Right ventricle myocardium superior (tissue), 1 donor: Measurements from ENCODE around the gene C6orf136. TPM values are rescaled to one million over a fixed set of nuclear protein-coding genes. Genes with fewer than 3 reads are reported as not detected.

Source experiments
- ATAC-seq: fragments of 200-7000 bp; cut with Tn5 transposase; one replicate; pipeline ENCODE4 v1.9.1; 2020; ENCODE audit warnings: mild to moderate bottlenecking; ENCODE audit not compliant: poor library complexity
- DNase-seq: peaks from one replicate; pipeline ENCODE4 v3.0.0-alpha.2; 2020
- intact Hi-C: fragments of 100-400 bp; cut with DNase I; formaldehyde crosslinking; loops from one replicate; pipeline ENCODE4 v1.11.2; 2022
- long read RNA-seq: library from polyadenylated mRNA; unstranded; transcript quantifications from one replicate; pipeline ENCODE4 v2.0.0, GENCODE V29; 2021
- total RNA-seq: library from RNA; stranded (reverse); fragmentation: NEBNext Ultra II Directional; extraction: Animal tissue kit (Norgen Biotek cat#: 25700); gene quantifications from one replicate; pipeline ENCODE4 v1.2.1, GENCODE V29; 2021
- donor health status: DM: no; HTN: yes; CAD: no; lungs with severe emphysema.

C6orf136 gene
- 58.3 TPM for total RNA-seq
- long read RNA-seq, transcript C6orf136-203 (6 exons, 1,402 nt) = major isoform, 46 of 80 reads
- long read RNA-seq, transcript C6orf136-201 (6 exons, 1,978 nt) = minor isoform, 15 of 80 reads
- long read RNA-seq, partial matches to known transcripts = 11 of 80 reads
- long read RNA-seq, other reads (novel, unspliced or antisense) = 8 of 80 reads

GRCh38 chr6:30646450-30647241 lies at the start of gene C6orf136:
Gene C6orf136, plus strand, starts transcription at chr6:30647133. Its CDS starts 99 bp downstream, at chr6:30647232.
- peak; percentile 97 for DNase-seq
- intact Hi-C loops = no loop called here
- peak; percentile 94 for ATAC-seq

- ATAC-seq (peak; percentile 74), DNase-seq (peak; percentile 63)
- intact Hi-C loops = loop anchor here (5.0 kb wide), 1 partner anchor 115 kb away; no protein-coding TSS in a partner anchor
Measured at GRCh38 chr6:30597315-30598144, 49.4 kb upstream of the C6orf136 start.

- DNase-seq = no peak
- ATAC-seq = no peak
- intact Hi-C loops = loop anchor here (5.0 kb wide), 1 partner anchor 117 kb away; no protein-coding TSS in a partner anchor
Measured at GRCh38 chr6:30598912-30599624, 47.9 kb upstream of the C6orf136 start.

- no peak for ATAC-seq
- intact Hi-C loops = loop anchor here (5.0 kb wide), 1 partner anchor 117 kb away; no protein-coding TSS in a partner anchor
- no peak for DNase-seq
Measured at GRCh38 chr6:30599625-30600324, 47.2 kb upstream of the C6orf136 start.

- DNase-seq (peak; percentile 56), ATAC-seq (peak; percentile 13)
- intact Hi-C loops = no loop called here
Measured at GRCh38 chr6:30600451-30600961, 46.4 kb upstream of the C6orf136 start.

GRCh38 chr6:30601436-30601814 lies 45.5 kb upstream of the C6orf136 start:
- intact Hi-C loops = no loop called here
- ATAC-seq (no peak), DNase-seq (no peak)

GRCh38 chr6:30601815-30602641 lies 44.9 kb upstream of the C6orf136 start:
- ATAC-seq (no peak), DNase-seq (no peak)
- intact Hi-C loops = no loop called here

GRCh38 chr6:30603961-30604360 lies 43.0 kb upstream of the C6orf136 start:
- DNase-seq (no peak), ATAC-seq (no peak)
- intact Hi-C loops = no loop called here

- intact Hi-C loops = no loop called here
- DNase-seq (no peak), ATAC-seq (no peak)
Measured at GRCh38 chr6:30610065-30610464, 36.9 kb upstream of the C6orf136 start.

- intact Hi-C loops = no loop called here
- DNase-seq (no peak), ATAC-seq (no peak)
Measured at GRCh38 chr6:30611150-30611855, 35.6 kb upstream of the C6orf136 start.

GRCh38 chr6:30611856-30612194 lies 35.1 kb upstream of the C6orf136 start:
- DNase-seq (no peak), ATAC-seq (no peak)
- intact Hi-C loops = no loop called here

- DNase-seq (no peak), ATAC-seq (no peak)
- intact Hi-C loops = no loop called here
Measured at GRCh38 chr6:30612213-30612612, 34.7 kb upstream of the C6orf136 start.

- DNase-seq (no peak), ATAC-seq (no peak)
- intact Hi-C loops = no loop called here
Measured at GRCh38 chr6:30612687-30613248, 34.2 kb upstream of the C6orf136 start.

- intact Hi-C loops = no loop called here
- no peak for DNase-seq
- ATAC-seq = no peak
Measured at GRCh38 chr6:30613251-30614043, 33.5 kb upstream of the C6orf136 start.

GRCh38 chr6:30614044-30614842 lies 32.7 kb upstream of the C6orf136 start:
- intact Hi-C loops = no loop called here
- ATAC-seq = no peak
- DNase-seq = no peak
